Neuron (in vitro differentiated cells): ENCODE results near the gene LBH.
A peak's percentile ranks its signal among the peaks of the same experiment; 100 is the strongest.

ENCODE experiments used
- H2AFZ ChIP-seq: one replicate; pipeline ENCODE4 v1.6.1; 2013; ENCODE audit warnings: low read depth, mild to moderate bottlenecking, inconsistent platforms, low read length, moderate library complexity
- H3K27me3 ChIP-seq: one replicate; pipeline ENCODE4 v1.6.1; 2013; ENCODE audit warnings: low read length; ENCODE audit not compliant: insufficient read depth
- H3K36me3 ChIP-seq: one replicate; pipeline ENCODE4 v1.6.1; 2013; ENCODE audit warnings: low read length; ENCODE audit not compliant: insufficient read depth
- H3K4me1 ChIP-seq: one replicate; pipeline ENCODE4 v1.6.1; 2013; ENCODE audit warnings: low read length; ENCODE audit not compliant: insufficient read depth
- H3K4me3 ChIP-seq: 2 replicates; pipeline ENCODE4 v1.5.1; 2013; ENCODE audit warnings: mild to moderate bottlenecking, low read length, moderate library complexity
- H3K9me3 ChIP-seq: one replicate; pipeline ENCODE4 v1.6.1; 2013; ENCODE audit warnings: low read length

The LBH gene

DNA sequence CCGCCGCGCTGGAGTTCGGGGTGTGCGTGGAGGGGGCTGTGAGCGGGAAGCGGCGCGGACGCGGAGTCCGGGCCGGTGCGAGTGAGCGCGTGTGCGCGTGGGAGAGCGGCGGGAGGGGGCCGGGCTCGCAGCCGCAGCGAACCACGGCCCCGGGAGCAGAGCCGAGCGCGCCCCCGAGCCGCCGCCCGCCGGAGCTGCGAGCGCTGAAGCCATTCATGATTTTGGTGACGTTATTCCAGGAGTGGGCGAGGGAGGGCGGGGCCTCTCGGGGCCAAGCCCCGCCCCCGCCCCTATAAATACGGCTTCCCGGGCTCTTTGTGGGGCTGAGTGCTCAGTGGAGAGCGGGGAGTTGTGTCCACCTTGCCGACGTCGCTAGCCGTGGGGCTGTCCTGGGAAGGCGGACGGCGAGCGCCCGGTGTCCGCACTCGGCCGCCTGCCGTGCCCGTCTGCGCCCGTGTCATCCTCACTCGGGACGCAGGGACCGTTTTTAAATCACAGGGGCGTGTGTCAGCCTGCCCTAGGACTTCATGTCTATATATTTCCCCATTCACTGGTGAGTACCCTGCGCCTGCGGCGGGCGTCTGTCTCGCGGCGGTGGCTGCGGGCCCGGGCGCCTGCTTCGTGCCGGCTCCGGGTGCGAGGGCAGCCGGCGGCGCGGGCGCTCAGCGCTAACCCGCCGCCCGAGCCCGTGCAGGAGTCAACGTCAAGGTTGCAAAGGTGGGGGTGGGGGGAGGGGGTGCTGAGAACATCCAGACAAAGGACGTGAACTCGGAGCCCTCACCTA, at the start of gene LBH:
TSS of gene LBH (plus strand) at position 323 of the 784 bp plus-strand sequence. CDS start at position 528, 205 bp downstream.
- H3K4me1 ChIP-seq, result peaks cover 13% of the 10 kb centered on the region
- H3K27me3 ChIP-seq, result peaks cover 16% of the 10 kb centered on the region
- H3K9me3 ChIP-seq, result no peaks in the 10 kb centered on the region

DNA sequence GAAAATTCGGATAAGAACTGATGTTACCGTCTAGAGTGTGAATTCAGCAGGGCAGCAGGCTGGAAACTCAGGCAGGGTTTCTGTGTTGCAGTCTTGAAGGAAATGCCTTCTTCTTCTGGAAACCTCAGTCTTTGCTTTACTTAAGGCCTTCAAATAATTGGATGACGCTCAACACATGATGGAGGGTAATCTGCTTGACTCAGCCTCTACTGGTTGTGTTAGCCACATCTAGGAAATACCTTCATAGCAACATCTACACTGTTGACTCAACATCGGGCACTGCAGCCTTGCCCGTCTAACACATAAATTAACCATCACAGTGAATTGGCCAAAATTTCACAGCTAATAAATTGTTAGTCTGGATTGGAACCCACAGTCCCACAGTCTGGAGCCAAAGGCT, 47.3 kb upstream of the LBH start:
- H3K36me3 ChIP-seq, result no peaks in the 10 kb centered on the region
- H3K4me1 ChIP-seq, result no peaks in the 10 kb centered on the region
- H2AFZ ChIP-seq, result no peak overlapping the region
- H3K4me3 ChIP-seq, result no peak overlapping the region
- peaks cover 9% of the 10 kb centered on the region for H3K27me3 ChIP-seq
- no peaks in the 10 kb centered on the region for H3K9me3 ChIP-seq

More for the DNA sequence above, at the start of gene LBH:
- Histone ChIP-seq H3K36me3 (peaks cover 2% of the 10 kb centered on the region), H2AFZ (peak within 1 kb of the TSS; percentile 86), H3K4me3 (peak within 1 kb of the TSS; percentile 73)

DNA sequence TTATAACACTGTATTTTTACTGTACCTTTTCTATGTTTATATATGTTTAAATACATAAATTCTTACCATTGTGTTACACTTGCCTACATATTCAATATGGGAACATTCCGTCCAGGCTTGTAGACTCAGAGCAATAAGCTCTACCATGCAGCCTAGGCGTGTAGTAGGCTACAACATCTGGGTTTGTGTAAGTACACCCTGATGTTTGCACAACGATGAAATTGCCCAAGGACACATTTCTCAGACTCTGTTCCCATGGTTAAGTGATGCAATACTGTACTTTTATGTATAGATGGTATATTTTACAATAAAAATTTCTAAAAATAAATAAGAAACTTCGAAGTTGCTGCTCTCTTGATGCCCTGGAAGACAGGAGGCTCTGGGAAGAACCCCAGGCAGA, 46.2 kb upstream of the LBH start:
- Histone ChIP-seq H3K4me3 (no peak overlapping the region), H3K4me1 (no peaks in the 10 kb centered on the region), H2AFZ (no peak overlapping the region), H3K27me3 (peaks cover 6% of the 10 kb centered on the region), H3K36me3 (no peaks in the 10 kb centered on the region), H3K9me3 (no peaks in the 10 kb centered on the region)

DNA sequence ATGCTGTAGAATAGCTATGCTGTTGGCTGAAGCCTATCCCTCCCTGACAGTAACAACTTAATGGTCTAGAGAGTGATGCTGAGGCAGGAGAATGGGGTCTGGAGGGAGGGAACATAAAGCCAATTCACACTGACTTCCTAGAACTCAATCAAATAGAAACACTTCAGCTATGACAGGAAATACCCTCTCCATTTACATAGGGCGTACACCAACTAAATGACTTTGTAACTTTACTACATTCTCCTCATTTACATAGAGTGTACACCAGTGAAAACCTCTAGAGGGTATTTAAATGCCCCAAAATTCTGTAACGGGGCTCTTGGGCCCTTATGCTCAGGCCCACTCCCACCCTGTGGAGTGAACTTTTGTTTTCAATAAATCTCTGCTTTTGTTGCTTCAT, 43.0 kb upstream of the LBH start:
- no peak overlapping the region for H2AFZ ChIP-seq
- H3K4me3 ChIP-seq, result no peak overlapping the region
- H3K4me1 ChIP-seq, result peaks cover under 1% of the 10 kb centered on the region
- H3K36me3 ChIP-seq, result no peaks in the 10 kb centered on the region
- peaks cover 4% of the 10 kb centered on the region for H3K27me3 ChIP-seq
- no peaks in the 10 kb centered on the region for H3K9me3 ChIP-seq

DNA sequence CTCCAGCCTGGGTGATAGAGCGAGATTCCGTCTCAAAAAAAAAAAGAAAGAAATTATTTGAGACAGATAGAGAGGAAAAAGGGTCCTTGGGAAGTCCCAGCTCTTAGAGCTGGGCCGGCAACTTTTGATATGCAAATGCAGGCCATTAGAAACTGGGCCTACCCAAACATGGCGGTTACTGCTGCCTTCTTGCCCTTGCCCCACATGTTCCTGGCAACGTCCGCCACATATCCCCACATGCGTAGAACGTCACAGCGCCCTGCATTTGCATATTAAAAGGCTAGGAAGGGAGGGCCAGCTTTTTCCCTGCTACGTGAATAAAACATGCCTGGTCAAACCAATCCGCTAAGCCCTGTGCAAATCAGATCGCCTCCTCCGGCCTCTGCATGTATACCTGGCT, 40.7 kb upstream of the LBH start:
- Histone ChIP-seq H3K36me3 (no peaks in the 10 kb centered on the region), H3K4me1 (peaks cover 8% of the 10 kb centered on the region), H2AFZ (no peak overlapping the region)

DNA sequence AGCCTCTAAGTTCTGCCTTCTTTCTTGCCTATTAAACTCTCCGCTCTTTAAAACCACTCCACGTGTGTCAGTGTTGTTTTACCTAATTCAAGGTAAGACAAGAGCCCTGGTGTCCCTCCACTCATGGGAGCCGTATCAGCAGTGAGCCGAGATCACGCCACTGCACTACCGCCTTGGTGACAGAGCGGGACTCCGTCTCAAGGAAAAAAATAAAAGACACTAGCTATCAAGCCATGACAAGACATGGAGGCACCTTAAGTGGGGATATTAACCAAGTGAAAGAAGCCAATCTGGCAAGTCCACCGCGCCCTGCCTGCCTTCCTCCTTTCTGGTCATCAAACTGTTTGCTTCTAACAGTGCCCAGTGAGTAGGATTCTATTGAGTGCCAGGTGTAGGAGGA, 40.2 kb upstream of the LBH start:
- H3K27me3 ChIP-seq, result no peaks in the 10 kb centered on the region
- H3K9me3 ChIP-seq, result no peaks in the 10 kb centered on the region
- no peak overlapping the region for H2AFZ ChIP-seq
- no peak overlapping the region for H3K4me3 ChIP-seq
- peaks cover 8% of the 10 kb centered on the region for H3K4me1 ChIP-seq
- H3K36me3 ChIP-seq, result no peaks in the 10 kb centered on the region

More for the DNA sequence above, 40.7 kb upstream of the LBH start:
- no peaks in the 10 kb centered on the region for H3K9me3 ChIP-seq
- H3K27me3 ChIP-seq, result peaks cover 3% of the 10 kb centered on the region
- H3K4me3 ChIP-seq, result no peak overlapping the region

DNA sequence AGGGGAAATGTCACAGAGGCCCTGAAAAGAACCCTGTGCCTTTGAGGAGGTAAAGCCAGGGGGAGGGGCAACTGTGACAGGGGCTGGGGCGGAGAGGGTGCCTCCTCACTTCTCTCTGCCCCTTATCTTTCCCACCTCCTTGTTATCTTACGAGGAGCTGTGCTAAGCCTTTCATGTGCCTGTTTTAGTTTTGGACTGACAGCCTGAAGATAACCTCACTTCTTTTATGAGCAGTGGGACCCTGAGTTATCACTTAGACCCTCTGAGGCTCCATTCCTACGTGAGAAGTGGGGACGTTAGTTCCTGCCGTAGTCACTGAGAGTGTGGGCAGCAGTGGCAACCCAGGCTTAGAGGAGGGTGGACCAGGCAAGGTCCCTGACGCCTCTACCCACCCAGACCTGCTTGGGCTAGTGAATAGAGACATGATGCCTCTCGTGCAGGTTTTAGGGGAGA, 39.5 kb upstream of the LBH start:
- Histone ChIP-seq H2AFZ (no peak overlapping the region), H3K27me3 (no peaks in the 10 kb centered on the region), H3K36me3 (no peaks in the 10 kb centered on the region)

DNA sequence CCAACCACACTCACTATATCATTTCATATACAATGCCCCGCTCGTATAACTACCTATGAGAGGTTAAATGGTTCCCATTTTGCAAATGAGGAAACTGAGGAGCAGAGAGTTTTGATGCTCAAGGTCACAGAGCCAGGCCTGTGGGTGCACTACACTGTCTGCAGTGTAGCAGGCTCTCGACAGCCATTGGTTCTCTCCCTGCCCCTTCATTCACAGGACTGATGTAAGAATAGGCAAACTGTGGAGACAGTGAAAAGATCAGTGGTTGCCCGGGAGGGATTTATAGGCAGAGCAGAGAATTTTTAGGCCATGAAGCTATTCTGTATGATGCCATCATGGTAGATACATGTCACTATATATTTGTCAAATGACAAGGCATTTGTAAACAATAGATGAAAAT, 39.0 kb upstream of the LBH start:
- no peak overlapping the region for H2AFZ ChIP-seq
- no peaks in the 10 kb centered on the region for H3K27me3 ChIP-seq
- peaks cover 8% of the 10 kb centered on the region for H3K4me1 ChIP-seq
- no peaks in the 10 kb centered on the region for H3K9me3 ChIP-seq
- no peaks in the 10 kb centered on the region for H3K36me3 ChIP-seq
- H3K4me3 ChIP-seq, result no peak overlapping the region

More for the DNA sequence above, 39.5 kb upstream of the LBH start:
- Histone ChIP-seq H3K4me3 (no peak overlapping the region), H3K9me3 (no peaks in the 10 kb centered on the region), H3K4me1 (peaks cover 8% of the 10 kb centered on the region)

DNA sequence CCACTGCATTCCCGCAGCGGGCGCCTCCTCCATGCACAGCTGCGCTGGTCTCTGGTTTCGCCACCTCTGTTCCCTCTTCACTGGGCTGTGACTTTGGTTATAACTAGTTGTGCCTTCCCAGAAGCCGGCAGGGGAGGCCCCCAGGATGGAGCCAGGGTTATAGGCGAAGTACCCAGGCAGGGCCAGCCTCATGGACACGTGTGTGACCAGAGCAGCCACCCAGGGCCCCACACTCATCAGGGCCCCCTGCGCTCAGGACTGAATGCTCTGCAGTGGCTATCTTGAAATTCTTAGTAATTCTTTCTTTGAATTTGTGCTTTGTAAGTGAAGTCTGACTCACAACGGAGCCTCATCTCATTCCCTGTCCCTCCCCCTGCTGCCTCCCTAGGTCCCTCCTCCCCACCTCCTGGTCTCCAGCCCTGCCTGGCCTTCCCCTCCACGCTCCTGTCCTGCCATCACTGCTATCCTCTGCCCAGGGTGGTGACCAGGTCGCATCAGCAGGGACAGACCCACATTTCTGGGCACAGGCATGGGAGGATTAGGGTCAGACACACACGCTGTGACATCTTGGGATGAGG, 38.1 kb upstream of the LBH start:
- H2AFZ ChIP-seq, result no peak overlapping the region
- H3K4me1 ChIP-seq, result peaks cover 8% of the 10 kb centered on the region
- no peaks in the 10 kb centered on the region for H3K27me3 ChIP-seq
- no peak overlapping the region for H3K4me3 ChIP-seq
- no peaks in the 10 kb centered on the region for H3K36me3 ChIP-seq
- no peaks in the 10 kb centered on the region for H3K9me3 ChIP-seq

DNA sequence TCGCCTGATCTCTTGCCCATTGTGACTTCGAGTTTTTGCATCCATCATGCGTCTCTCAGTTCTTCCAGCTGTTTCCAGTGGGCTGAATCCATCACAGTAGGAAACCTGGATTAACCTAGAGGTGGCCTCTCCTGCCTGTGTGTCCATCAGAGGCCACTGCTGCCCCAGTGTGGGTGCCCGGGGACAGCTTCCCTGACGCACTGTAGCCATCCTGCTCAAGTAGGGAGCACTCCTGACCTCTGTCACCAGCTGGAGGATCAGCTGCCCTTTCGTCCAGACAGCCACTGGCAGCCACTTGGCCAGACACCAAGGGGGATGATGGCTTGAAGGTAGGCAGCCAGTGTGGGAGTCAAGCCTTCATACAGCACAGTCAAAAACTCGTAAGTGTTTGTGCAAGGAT, 36.9 kb upstream of the LBH start:
- Histone ChIP-seq H3K9me3 (no peaks in the 10 kb centered on the region), H2AFZ (no peak overlapping the region), H3K36me3 (no peaks in the 10 kb centered on the region), H3K4me1 (peaks cover 8% of the 10 kb centered on the region), H3K27me3 (no peaks in the 10 kb centered on the region), H3K4me3 (no peak overlapping the region)

DNA sequence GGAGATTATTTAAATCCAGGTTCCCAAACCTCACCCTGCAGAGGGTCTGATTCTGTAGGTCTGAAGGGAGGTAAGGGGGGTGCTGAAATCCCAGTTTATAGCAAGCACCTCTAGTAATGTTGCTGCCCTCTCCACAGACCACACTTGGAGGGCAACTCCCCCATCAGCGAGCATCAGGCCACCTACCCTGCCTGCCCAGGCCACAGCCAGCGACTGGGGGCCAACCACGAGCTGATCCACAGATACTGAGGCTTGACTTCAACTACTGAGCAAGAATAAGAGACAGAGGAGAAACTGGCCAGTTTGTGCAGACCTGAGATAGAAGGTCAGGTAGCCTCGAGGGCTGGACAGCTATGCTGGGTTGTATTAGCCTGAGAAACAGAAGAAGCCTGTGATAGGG, 36.3 kb upstream of the LBH start:
- Histone ChIP-seq H3K27me3 (no peaks in the 10 kb centered on the region), H3K9me3 (no peaks in the 10 kb centered on the region), H3K4me1 (peaks cover 8% of the 10 kb centered on the region), H3K4me3 (no peak overlapping the region), H2AFZ (no peak overlapping the region), H3K36me3 (no peaks in the 10 kb centered on the region)

DNA sequence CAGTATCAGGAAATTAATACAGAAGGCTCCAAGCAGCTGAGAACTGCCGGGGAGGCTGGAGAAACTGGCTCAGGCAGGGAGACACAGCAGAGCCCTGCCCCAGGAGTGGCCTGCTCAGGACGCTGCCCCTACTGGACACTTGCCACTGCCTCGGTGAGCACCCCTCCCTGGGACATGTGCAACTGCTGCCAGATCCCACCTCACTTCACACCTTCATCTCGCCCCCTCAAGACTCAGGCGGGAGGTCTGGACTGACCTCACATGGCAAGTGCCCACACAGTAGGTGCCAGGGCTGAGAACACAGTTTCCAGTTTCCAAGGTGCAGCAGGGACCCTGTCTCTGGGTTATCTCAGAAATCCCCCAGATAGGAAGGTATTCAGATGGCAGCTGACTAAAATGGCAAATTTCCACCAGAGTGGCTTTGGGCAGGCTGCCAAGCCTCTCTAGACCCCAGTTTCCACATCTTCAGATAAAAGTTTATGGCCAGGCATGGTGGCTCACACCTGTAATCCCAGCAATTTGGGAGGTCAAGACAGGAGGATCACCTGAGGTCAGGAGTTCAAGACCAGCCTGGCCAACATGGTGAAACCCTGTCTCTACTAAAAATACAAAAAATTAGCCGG, 33.7 kb upstream of the LBH start:
- Histone ChIP-seq H2AFZ (no peak overlapping the region), H3K27me3 (no peaks in the 10 kb centered on the region), H3K4me1 (peaks cover 8% of the 10 kb centered on the region), H3K36me3 (no peaks in the 10 kb centered on the region), H3K9me3 (no peaks in the 10 kb centered on the region), H3K4me3 (no peak overlapping the region)

DNA sequence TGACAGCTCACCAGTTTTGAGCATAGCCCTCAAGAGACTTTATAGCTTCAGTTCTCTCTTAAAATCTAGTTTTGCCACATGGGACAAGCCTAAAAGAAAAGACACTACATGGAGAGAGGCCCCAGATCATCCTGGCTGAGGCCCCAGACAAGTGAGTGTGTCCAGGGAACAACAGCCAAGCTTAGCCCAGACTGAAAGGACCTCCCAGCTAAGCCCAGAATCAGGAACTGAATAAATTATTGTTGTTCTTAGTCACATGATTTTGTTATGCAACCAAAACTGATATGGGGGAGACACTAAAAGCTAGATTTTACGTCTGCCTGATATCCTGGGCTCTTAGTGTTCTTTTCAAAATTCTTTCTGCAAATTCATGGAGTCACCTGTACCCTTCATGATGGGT, 29.3 kb upstream of the LBH start:
- Histone ChIP-seq H2AFZ (no peak overlapping the region), H3K27me3 (peaks cover 8% of the 10 kb centered on the region), H3K9me3 (no peaks in the 10 kb centered on the region), H3K4me1 (no peaks in the 10 kb centered on the region), H3K36me3 (no peaks in the 10 kb centered on the region), H3K4me3 (no peak overlapping the region)
